Measurements from ENCODE around the gene EARS2. TPM values are rescaled to one million over a fixed set of nuclear protein-coding genes. Genes with fewer than 3 reads are reported as not detected.

Gene EARS2
- total RNA-seq, 1 experiment from 2014 or later: 34.9 TPM

DNA sequence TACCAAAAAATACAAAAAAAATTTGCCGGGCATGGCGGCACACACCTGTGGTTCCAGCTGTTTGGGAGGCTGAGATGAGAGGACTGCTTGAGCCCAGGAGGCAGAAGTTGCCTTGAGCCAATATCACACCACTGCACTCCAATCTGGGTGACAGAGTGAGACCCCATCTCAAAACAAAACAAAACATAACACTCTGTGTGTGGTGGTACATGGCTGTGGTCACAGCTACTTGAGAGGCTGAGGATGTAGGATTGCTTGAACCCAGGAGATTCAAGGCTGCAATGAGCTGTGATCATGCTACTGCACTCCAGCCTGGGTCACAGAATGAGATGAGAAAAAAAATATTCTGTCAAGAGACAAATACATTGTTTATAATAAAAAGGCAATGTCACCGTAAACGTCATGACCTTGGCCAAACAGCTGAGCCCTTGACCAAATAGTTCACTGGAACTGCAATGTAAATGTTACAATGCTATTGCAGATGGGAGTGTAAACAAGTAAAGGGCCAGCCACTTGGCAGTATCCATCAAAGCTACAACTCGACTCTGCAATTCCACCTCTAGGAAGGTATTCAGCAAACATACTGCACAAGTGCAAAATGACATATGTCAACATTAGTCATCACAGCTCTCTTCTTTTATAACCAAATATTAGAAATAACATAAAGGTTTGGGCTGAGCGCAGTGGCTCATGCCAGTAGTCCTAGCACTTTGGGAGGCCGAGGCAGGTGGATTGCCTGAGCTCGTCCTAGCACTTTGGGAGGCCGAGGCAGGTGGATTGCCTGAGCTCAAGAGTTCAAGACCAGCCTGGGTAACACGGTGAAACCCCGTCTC, 16.9 kb downstream of the EARS2 start:
- H3K9me2 ChIP-seq (ENCODE audit: insufficient read depth): no peaks in the 10 kb centered on the region
- no peaks in the 10 kb centered on the region for H3K79me2 ChIP-seq (ENCODE audit: low read depth)
- no peak for DNase-seq
- ChIA-PET POLR2A (ENCODE audit: unreplicated experiment) (interaction anchor here (0.7 kb wide), 2 partner anchors 30 to 1211 kb away, joined by 4 to 12 read pairs; partner anchors contain the start of gene GGA2), CTCF (interaction anchor here (1.2 kb wide), 1 partner anchor 57 kb away, joined by 8 read pairs; no protein-coding TSS in a partner anchor)
- no peaks in the 10 kb centered on the region for H3K27me3 ChIP-seq (ENCODE audit: insufficient read depth, low read depth)
- no peaks in the 10 kb centered on the region for H4K20me1 ChIP-seq (ENCODE audit: insufficient read depth)
- intact Hi-C loops (cut with micrococcal nuclease; ENCODE audit: unreplicated experiment): no loop called here
- no peak for TF ChIP-seq EZH2 (IDR thresholded peaks at IDR 0.05; ENCODE audit: low read depth)
- TF ChIP-seq, protein P1, sequence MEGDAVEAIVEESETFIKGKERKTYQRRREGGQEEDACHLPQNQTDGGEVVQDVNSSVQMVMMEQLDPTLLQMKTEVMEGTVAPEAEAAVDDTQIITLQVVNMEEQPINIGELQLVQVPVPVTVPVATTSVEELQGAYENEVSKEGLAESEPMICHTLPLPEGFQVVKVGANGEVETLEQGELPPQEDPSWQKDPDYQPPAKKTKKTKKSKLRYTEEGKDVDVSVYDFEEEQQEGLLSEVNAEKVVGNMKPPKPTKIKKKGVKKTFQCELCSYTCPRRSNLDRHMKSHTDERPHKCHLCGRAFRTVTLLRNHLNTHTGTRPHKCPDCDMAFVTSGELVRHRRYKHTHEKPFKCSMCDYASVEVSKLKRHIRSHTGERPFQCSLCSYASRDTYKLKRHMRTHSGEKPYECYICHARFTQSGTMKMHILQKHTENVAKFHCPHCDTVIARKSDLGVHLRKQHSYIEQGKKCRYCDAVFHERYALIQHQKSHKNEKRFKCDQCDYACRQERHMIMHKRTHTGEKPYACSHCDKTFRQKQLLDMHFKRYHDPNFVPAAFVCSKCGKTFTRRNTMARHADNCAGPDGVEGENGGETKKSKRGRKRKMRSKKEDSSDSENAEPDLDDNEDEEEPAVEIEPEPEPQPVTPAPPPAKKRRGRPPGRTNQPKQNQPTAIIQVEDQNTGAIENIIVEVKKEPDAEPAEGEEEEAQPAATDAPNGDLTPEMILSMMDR (conservative IDR thresholded peaks at IDR 0.05): no peak
- no peaks in the 10 kb centered on the region for H3F3A ChIP-seq (ENCODE audit: insufficient read depth, low read depth)
- no peaks in the 10 kb centered on the region for H3K9me3 ChIP-seq (ENCODE audit: insufficient read depth, low read depth)
- H2AFZ ChIP-seq: no peak overlapping the region
- H3K27ac ChIP-seq: peak overlapping the region; percentile 75; the same call in 1 of the 2 replicates
- no peak overlapping the region for H3K4me2 ChIP-seq
- H3K4me3 ChIP-seq: no peak overlapping the region
- peaks cover 14% of the 10 kb centered on the region; the same call in 1 of the 2 replicates for H3K36me3 ChIP-seq (ENCODE audit: low read depth)
- BruUV-seq (replicated peaks): no TSS peak
- H3K4me1 ChIP-seq (replicated peaks; ENCODE audit: insufficient read depth): peaks cover 18% of the 10 kb centered on the region

DNA sequence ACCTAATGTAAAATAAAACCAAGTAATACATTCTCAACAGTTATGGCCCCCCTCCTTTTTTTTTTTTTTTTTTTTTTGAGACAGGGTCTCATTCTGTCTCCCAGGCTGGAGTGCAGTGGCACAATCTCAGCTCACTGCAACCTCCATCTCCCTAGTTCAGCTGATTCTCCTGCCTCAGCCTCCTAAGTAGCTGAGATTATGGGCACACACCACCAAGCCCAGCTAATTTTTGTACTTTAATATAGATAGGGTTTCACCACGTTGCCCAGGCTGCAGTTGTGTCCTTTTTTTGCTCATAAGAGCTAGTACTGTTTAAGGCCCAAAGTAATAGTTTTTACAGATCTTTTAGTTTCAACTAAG, 18.3 kb downstream of the EARS2 start:
- H3K4me3 ChIP-seq: no peak overlapping the region
- no peaks in the 10 kb centered on the region for H3F3A ChIP-seq (ENCODE audit: insufficient read depth, low read depth)
- DNase-seq: no peak
- no TSS peak for BruUV-seq (replicated peaks)
- peak overlapping the region; percentile 75 for H3K27ac ChIP-seq
- ChIA-PET CTCF (interaction anchor here (0.5 to 1.0 kb wide), 3 partner anchors 19 to 103 kb away, joined by 3 to 10 read pairs (median 7); partner anchors contain the start of genes EARS2 and UBFD1), POLR2A (ENCODE audit: unreplicated experiment) (interaction anchor here (0.5 to 1.0 kb wide), 3 partner anchors 22 to 233 kb away, joined by 3 to 6 read pairs (median 6); no protein-coding TSS in a partner anchor)
- H3K27me3 ChIP-seq (ENCODE audit: insufficient read depth, low read depth): no peaks in the 10 kb centered on the region
- peaks cover 20% of the 10 kb centered on the region; the same call in 1 of the 2 replicates for H3K36me3 ChIP-seq (ENCODE audit: low read depth)
- no peaks in the 10 kb centered on the region for H3K9me2 ChIP-seq (ENCODE audit: insufficient read depth)
- H2AFZ ChIP-seq: no peak overlapping the region
- H3K79me2 ChIP-seq (ENCODE audit: low read depth): no peaks in the 10 kb centered on the region
- intact Hi-C loops (cut with micrococcal nuclease; ENCODE audit: unreplicated experiment): no loop called here
- no peak overlapping the region for H3K4me2 ChIP-seq
- no peaks in the 10 kb centered on the region for H3K9me3 ChIP-seq (ENCODE audit: insufficient read depth, low read depth)
- peaks cover 18% of the 10 kb centered on the region for H3K4me1 ChIP-seq (replicated peaks; ENCODE audit: insufficient read depth)
- no peaks in the 10 kb centered on the region for H4K20me1 ChIP-seq (ENCODE audit: insufficient read depth)
- TF ChIP-seq, protein P1 (conservative IDR thresholded peaks at IDR 0.05): no peak
- no peak for TF ChIP-seq EZH2 (IDR thresholded peaks at IDR 0.05; ENCODE audit: low read depth)

DNA sequence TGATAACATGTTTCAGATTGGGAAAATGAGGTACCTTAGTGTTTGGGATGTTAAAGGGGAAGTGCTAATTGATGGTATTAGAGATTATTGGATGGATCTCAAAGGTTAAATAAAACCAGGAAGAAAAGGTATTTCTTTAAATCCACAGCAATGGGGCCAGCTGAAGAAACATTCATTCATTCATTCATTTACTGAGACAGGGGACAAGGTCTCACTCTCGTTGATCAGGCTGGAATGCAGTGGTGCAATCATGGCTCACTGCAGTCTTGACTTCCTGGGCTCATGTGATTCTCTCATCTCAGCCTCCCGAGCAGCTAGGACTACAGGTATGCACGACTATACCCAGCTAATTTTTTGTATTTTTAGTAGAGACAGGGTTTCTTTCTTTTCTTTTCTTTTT, 19.8 kb downstream of the EARS2 start:
- Histone ChIP-seq H3K4me3 (no peak overlapping the region), H3K36me3 (ENCODE audit: low read depth) (peaks cover 23% of the 10 kb centered on the region; the same call in 1 of the 2 replicates), H3K79me2 (ENCODE audit: low read depth) (no peaks in the 10 kb centered on the region), H3K4me2 (no peak overlapping the region), H3K27me3 (ENCODE audit: insufficient read depth, low read depth) (no peaks in the 10 kb centered on the region), H3K27ac (no peak overlapping the region), H4K20me1 (ENCODE audit: insufficient read depth) (0 out of 2 replicates have a peak, but pooled peaks cover 3% of the 10 kb centered on the region), H3F3A (ENCODE audit: insufficient read depth, low read depth) (no peaks in the 10 kb centered on the region), H3K9me2 (ENCODE audit: insufficient read depth) (no peaks in the 10 kb centered on the region), H2AFZ (no peak overlapping the region), H3K4me1 (replicated peaks; ENCODE audit: insufficient read depth) (peaks cover 18% of the 10 kb centered on the region), H3K9me3 (ENCODE audit: insufficient read depth, low read depth) (no peaks in the 10 kb centered on the region)
- POLR2A ChIA-PET (ENCODE audit: unreplicated experiment): no interaction called here
- CTCF ChIA-PET: no interaction called here
- BruUV-seq (replicated peaks): no TSS peak
- no peak for DNase-seq
- intact Hi-C loops (cut with micrococcal nuclease; ENCODE audit: unreplicated experiment): no loop called here
- TF ChIP-seq EZH2 (IDR thresholded peaks at IDR 0.05; ENCODE audit: low read depth): no peak
- TF ChIP-seq, protein P1 (conservative IDR thresholded peaks at IDR 0.05): no peak
